Activated CD4-positive, alpha-beta T cell treated with anti-CD3 and anti-CD28 coated beads for 4 hours (primary cell): ENCODE measurements around the gene RASEF.
"Not testable (repeated sequence)": the region's sequence is repeated elsewhere in the genome, so short reads cannot be mapped to it uniquely, and the experiment has no call there.

Experiments used
- DNase-seq, 2 donors: peaks; one replicate each; pipeline ENCODE4 v3.0.0-alpha.2; 2020

RASEF gene

GRCh38 chr9:83062651-83063527, at the start of gene RASEF:
RASEF (minus strand) TSS chr9:83063142; CDS start chr9:83062867, 275 bp downstream.
- DNase-seq = no peak

- DNase-seq = no peak
Measured at GRCh38 chr9:83111169-83111568, 48.2 kb upstream of the RASEF start.

GRCh38 chr9:83109296-83109695, 46.4 kb upstream of the RASEF start:
- no peak for DNase-seq

- no peak for DNase-seq
Measured at GRCh38 chr9:83108208-83108607, 45.3 kb upstream of the RASEF start.

- DNase-seq = no peak
Measured at GRCh38 chr9:83106772-83107171, 43.8 kb upstream of the RASEF start.

- DNase-seq = no peak
Measured at GRCh38 chr9:83106263-83106662, 43.3 kb upstream of the RASEF start.

- DNase-seq = no peak
Measured at GRCh38 chr9:83097633-83098032, 34.7 kb upstream of the RASEF start.

GRCh38 chr9:83093311-83093710, 30.4 kb upstream of the RASEF start:
- DNase-seq = not testable (repeated sequence)

- DNase-seq = no peak
Measured at GRCh38 chr9:83081846-83082245, 18.9 kb upstream of the RASEF start.

GRCh38 chr9:83081010-83081409, 18.1 kb upstream of the RASEF start:
- no peak for DNase-seq

- not testable (repeated sequence) for DNase-seq
Measured at GRCh38 chr9:83075932-83076331, 13.0 kb upstream of the RASEF start.

- not testable (repeated sequence) for DNase-seq
Measured at GRCh38 chr9:83072498-83072897, 9.6 kb upstream of the RASEF start.

- no peak for DNase-seq
Measured at GRCh38 chr9:83071626-83072025, 8.7 kb upstream of the RASEF start.

GRCh38 chr9:83070261-83070660, 7.3 kb upstream of the RASEF start:
- DNase-seq = no peak

GRCh38 chr9:83069651-83070050, 6.7 kb upstream of the RASEF start:
- no peak for DNase-seq

GRCh38 chr9:83068414-83068813, 5.5 kb upstream of the RASEF start:
- no peak for DNase-seq

- no peak for DNase-seq
Measured at GRCh38 chr9:83067579-83067978, 4.6 kb upstream of the RASEF start.

GRCh38 chr9:83066771-83067170, 3.8 kb upstream of the RASEF start:
- no peak for DNase-seq

GRCh38 chr9:83065233-83065632, 2.3 kb upstream of the RASEF start:
- no peak for DNase-seq

- no peak for DNase-seq
Measured at GRCh38 chr9:83061990-83062650, 822 bp downstream of the RASEF start.

GRCh38 chr9:83061036-83061435, 1.9 kb downstream of the RASEF start:
- no peak for DNase-seq

- DNase-seq = no peak
Measured at GRCh38 chr9:83060556-83060955, 2.4 kb downstream of the RASEF start.

- DNase-seq = no peak
Measured at GRCh38 chr9:83059417-83059816, 3.5 kb downstream of the RASEF start.

- no peak for DNase-seq
Measured at GRCh38 chr9:83056911-83057310, 6.0 kb downstream of the RASEF start.
